ENCODE measurements around the gene IFFO2.

DNA sequence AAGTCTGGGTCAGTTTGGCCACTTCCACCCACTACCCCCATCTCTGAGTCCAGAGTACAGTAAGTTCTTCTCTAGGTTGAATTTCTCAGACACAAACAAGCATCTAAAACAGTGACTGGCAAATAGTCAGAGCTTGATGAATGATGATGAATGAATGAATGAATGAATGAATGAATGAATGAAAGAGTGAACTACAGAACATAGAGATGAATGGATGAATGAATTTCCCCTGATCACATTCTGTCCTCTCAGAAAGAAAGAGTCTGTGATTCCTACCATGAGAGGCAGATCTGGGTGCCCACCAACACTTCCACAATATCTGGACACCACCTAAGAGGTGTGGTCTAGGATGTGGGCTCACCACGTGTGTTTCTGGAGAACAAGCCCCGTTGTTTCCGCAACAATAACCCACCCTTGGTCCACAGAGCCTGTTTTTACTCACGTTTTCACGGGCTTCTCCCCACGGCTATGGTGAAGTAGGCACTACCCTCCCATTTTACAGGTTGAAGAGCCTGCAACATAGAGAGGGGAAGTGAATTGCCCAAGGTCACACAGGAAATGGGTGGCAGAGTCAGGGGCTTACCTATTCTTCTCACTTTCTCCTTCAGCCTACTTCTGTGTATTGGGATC lies 40.2 kb upstream of the IFFO2 start:
- TF ChIP-seq, protein P1, sequence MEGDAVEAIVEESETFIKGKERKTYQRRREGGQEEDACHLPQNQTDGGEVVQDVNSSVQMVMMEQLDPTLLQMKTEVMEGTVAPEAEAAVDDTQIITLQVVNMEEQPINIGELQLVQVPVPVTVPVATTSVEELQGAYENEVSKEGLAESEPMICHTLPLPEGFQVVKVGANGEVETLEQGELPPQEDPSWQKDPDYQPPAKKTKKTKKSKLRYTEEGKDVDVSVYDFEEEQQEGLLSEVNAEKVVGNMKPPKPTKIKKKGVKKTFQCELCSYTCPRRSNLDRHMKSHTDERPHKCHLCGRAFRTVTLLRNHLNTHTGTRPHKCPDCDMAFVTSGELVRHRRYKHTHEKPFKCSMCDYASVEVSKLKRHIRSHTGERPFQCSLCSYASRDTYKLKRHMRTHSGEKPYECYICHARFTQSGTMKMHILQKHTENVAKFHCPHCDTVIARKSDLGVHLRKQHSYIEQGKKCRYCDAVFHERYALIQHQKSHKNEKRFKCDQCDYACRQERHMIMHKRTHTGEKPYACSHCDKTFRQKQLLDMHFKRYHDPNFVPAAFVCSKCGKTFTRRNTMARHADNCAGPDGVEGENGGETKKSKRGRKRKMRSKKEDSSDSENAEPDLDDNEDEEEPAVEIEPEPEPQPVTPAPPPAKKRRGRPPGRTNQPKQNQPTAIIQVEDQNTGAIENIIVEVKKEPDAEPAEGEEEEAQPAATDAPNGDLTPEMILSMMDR (conservative IDR thresholded peaks at IDR 0.05 in 1 of 2, IDR thresholded peaks at IDR 0.05 in 1 of 2; ENCODE audit: low read depth in 1 of 2, low read length in 2 of 2) = no peak
- no peak for TF ChIP-seq EZH2 (IDR thresholded peaks at IDR 0.05; ENCODE audit: low read length, missing control alignments)
